ENCODE results near the gene UIMC1.
"Not testable (repeated sequence)": the region's sequence is repeated elsewhere in the genome, so short reads cannot be mapped to it uniquely, and the experiment has no call there.

The UIMC1 gene

DNA sequence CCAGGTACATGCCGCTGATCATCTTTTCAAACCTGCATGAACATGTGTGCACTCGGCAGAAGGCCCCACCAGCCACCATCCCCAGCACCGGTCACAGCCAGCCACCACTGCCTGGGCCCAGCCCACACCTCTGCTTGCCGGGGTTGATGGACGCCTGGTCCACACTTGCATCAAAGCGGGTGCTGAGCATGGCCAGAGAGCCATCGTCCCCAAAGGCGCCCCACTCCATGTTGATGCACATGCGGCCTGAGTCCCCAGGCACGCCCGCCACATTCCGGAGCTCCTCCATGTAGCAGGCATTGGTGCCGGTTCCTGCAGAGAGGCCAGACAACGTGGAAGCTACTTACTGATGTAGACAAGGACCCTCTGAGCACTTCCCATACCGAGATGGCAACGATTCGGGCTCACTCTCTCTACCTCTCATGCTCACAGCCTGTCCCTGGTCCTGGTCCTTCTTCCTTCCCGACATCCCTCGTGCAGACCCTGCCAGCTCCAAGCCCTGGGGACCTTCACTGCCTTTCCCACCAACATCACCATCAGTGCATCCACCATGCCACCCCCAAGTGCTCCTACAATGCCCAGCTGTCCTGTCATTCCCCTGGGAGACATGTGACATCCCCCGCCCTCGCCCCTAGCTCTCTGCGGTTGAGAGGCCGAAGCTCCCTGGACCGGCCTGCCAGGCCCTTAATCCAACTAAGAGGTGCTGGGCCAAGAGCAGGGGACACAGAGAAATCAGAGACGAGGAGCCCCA, 124.6 kb downstream of the UIMC1 start:
- no peak for DNase-seq

DNA sequence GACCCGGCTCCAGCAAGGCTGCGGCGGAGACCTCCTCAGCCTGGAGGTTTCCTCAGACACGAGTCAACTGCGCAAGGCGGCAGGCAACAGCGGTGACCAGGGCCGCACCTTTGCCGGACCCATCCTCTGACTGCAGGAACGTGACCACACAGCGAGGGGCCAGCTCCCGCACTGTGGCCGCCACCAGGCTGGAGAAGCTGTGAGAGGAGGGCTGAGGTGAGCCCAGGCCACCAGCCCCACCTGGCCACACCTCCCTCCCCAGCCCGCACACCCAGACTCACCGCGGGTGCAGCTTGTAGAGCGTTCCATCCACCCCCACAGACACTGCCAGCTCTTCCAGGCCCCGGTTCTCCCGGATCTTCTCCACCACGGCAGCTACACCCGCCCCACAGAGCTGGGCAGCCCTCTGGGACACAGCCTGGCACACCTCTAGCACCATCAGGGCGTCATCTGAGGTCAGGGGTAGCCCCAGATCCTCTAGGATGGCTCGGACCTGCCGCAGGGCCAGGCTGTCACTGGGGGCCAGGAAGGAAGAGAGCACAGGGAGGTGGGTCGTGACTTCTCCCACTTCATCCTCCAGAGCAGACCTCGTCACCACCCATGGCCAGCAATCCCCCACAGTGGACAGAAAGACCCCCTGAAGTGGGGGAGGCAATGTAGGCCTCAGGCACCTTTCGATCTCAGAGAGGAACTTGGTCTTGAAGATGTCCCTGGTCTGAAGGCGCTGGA, 125.4 kb downstream of the UIMC1 start:
- no peak for DNase-seq

DNA sequence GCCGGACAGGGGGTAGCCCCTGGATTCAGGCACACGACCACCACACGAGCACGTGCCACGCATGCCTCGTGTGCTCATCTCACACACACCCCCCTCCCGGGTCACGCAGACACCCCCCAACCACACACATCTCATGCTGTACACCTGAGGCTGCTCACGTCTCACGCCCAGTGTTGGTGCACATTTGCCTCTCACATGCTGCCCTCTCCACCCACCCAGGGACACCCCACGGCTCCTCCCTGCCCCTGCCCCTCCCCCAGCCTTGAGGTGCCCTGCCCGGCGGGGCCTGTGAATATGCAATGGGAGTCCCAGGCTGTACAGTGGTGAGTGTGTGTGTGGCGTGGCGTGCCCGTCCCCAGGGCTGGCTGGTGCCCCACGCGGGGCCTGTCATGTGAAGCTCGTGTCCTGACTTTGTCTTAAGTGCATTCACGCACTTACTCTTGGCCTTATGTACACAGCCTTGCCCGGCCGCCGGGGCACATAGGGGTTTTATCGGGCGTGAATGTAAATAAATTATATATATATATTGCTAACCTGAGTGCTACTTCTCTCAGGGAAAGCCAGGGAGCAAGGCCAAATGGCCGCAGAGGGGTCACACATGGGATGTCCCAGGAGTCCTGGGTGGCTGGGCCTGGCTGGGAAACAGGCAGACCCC, 126.1 kb downstream of the UIMC1 start:
- no peak for DNase-seq

DNA sequence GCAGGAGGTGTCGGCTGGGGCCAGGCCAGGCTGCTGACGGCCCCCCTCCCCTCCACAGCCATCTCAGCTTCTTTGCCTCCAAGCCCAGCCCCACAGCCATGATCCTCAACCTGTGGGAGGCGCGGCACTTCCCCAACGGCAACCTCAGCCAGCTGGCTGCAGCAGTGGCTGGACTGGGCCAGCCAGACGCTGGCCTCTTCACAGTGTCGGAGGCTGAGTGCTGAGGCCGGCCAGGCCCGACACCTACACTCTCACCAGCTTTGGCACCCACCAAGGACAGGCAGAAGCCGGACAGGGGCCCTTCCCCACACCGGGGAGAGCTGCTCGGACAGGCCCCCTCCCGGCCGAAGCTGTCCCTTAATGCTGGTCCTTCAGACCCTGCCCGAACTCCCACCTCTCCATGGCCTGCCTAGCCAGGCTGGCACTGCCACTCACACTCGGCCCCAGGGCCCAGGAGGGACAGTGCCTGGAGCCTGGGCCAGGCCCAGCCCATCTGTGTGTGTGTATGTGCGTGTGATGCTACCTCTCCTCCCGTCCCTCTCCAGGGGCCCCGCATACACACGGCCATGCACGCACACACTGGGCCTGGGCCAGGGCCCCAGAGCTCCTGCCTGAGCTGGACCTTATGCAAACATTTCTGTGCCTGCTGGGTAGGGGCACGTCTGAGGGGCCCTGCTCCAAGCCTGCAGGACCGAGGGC, 126.8 kb downstream of the UIMC1 start:
- no peak for DNase-seq

DNA sequence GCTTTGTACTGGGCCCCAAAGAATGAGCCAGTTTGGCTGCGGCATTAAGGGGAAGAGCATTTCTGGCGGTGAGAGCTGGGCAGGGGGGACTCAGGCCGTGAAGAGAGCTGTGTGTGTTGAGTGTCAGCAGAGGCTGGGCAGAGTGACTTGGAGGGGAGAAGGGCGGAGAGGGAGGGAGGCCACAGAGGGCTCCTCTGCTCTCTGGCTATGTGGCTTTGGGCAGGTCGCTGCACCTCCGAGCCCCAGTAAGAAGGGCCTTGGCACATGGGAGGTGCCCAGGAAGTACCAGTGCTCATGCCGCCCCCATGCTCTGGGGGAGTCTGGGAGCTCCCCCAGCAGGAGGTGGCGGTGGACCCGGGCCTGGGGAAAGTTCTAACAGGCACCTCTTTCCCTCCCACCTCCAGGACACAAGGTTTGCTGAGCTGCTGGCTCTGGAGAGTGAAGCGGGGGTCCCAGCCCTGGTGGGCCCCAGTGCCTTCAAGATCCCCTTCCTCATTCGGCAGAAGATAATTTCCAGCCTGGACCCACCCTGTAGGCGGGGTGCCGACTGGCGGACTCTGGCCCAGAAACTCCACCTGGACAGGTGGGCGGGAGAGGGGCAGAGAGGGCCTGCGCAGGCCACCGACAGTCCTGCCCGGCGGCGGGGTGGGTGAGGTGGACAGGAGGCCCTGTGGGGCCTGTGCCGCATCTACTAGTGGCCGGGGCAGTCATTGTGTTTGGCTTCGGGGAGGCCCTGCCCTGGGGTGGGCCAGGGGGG, 127.5 kb downstream of the UIMC1 start:
- no peak for DNase-seq

DNA sequence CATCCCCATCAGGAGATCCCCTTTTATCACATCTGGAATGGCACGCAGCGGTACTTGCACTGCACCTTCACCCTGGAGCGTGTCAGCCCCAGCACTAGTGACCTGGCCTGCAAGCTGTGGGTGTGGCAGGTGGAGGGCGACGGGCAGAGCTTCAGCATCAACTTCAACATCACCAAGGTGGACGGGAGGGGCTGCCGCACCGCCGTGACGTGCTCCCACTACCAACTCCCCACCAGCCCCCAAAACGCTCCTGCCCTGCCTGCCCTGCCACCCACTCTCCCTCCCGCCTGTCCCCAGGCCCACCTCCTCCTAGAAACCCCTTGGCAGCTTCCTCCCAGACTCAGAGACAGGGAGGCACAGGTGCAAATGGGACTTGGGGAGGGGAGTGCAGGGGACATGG, 128.1 kb downstream of the UIMC1 start:
- no peak for DNase-seq

DNA sequence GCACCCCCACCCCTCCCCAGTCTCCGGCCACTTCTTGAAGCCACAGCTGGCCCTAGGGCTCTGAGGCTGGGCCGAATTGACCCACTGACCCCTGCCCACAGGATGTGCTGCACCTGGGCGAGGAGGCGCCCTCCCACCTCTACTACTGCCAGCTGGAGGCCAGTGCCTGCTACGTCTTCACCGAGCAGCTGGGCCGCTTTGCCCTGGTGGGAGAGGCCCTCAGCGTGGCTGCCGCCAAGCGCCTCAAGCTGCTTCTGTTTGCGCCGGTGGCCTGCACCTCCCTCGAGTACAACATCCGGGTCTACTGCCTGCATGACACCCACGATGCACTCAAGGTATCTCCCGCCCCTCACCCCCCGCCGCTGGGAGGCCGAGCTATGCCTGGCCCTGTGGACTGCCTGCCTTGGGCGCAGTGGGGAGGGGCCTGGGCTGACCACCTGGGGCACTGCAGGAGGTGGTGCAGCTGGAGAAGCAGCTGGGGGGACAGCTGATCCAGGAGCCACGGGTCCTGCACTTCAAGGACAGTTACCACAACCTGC, 128.7 kb downstream of the UIMC1 start:
- DNase-seq = no peak

DNA sequence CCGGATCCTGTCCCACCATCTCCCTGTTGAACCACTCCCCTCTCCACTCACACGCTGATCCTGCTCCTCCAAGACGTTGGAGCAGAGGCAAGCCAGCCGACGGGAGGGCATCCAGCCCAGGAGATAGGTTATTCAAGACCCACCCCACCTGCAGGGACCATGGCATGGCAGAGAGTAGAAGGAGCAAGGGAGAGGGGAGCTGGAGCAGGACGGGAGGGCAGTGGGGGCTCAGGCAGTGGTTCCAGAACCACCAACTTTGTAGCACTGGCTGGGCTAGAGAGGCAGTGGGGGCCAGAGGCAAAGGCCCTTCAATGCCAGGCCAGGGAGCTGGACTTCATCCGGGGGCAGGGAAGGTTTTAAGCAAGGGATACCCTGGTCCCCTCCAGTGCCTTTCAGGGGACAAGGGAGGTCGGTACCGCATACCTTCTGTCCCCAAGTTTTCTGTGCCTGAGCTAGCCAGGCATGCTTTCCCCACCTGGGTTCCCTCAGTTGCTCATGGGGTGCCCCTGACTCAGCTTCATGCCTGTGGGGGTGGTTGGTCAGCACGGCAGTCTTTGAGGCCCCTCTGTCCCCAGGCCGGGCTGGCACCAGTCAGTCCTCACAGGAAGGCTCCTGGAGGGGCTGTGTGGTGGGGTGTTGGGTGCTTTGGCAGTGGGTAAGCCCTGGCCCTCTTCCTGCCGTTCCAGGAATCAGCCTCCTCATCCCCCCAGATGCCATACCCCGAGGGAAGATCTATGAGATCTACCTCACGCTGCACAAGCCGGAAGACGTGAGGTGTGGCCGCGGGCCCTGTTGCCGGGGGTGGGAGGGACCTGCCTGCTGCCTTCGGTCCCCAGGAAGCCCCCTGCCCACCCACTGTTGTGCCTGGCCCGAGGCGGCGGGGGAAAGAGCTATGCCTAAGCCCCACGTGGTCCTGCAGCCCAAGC, 129.8 kb downstream of the UIMC1 start:
- no peak for DNase-seq

DNA sequence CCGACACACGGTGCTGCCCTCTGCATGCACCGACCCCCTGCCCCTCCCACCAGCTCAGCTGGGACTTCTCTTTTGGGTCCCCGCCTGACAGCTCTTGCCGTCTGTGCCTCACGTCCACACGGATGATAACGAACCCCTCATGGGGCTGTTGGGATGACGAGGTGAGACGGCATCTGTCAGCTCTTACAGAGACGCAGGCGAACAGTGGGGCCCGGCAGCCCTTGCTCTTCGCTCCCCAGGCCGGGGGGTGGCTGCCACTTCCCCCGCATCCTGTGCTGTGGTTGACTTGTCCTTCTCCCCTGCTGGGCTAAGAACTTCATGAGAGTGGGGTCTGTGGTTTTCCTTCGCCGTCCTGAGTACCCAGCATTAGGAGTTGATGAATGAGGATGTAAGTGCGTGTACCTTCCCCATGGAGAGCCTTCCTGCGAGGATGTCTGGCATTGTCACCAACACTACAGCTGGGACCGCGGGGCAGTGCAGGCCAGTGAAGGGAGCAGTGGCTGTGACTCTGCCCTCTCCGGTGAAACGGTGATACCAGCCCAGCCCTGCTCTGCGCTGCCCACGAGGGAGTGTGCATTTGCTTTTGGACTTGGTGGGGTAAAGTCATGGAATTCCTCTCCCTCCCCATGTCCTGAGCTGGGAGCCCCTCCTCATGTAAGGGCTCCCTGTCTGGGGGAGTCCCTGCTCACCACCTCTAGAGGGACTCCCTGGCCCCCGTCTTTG, 130.6 kb downstream of the UIMC1 start:
- DNase-seq = no peak

DNA sequence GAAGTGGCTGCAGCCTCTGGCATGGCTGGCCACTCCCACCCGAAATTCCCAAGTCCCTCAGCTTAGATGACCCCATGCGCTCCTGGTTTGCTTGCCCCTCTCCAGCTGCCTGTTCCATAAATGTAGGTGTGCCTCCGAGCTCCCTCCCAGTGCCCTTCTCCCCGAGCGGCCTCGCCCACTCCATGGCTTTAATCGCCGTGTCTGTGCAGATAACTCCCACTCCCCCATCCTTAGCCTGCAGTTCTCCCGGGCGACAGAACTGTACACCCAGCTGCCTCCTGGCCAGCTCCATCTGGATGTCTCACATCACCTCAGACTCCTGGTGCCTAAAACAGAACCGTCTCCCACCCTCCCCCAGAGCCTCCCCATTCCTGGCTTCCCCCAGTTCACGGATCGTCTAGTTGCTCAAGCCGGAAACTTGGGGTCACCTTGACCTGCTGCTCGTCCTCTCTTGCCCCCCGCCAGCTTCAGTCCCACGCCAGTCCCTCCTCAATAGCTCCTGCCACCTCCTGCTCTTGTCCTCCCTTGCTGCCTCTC, 131.5 kb downstream of the UIMC1 start:
- no peak for DNase-seq

DNA sequence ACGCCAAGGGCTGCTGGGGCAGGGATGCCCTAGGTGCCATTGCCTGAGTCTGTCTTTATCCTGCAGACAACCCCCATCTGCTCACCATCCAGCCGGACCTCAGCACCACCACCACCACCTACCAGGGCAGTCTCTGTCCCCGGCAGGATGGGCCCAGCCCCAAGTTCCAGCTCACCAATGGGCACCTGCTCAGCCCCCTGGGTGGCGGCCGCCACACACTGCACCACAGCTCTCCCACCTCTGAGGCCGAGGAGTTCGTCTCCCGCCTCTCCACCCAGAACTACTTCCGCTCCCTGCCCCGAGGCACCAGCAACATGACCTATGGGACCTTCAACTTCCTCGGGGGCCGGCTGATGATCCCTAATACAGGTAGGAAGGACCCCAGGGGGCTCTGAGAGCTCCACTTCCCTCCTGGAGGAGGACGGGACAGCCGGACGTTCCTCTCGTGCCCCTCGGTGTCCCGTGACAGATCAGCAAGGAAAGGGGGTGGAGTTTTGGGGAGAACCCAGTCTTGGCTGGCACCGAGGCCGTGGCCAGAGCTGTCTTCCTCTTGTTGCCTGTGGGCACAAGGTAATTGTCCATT, 132.3 kb downstream of the UIMC1 start:
- no peak for DNase-seq

DNA sequence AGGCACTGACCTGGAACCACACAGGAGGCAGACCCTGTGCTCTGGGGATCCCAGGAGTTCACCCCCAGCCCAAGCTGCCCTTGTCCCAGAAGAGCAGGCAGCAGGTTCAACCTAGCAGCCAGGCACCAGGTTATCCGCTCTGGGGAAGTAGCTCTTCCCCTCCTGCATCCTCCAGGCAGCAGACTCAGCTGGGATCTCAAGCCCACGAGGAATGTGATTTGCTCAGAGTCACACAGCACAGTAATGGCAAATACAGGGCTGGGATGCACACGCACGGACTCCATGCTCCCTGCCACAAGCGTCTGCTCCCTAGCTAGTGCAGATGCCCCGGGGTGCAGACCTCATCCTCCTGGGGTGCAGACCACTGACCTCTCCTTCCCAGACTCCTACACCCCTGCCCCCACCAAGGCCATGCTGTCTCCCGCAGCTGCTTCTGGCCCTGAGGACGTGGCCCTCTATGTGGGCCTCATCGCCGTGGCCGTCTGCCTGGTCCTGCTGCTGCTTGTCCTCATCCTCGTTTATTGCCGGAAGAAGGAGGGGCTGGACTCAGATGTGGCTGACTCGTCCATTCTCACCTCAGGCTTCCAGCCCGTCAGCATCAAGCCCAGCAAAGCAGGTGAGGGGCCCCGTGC, 132.9 kb downstream of the UIMC1 start:
- DNase-seq = no peak

DNA sequence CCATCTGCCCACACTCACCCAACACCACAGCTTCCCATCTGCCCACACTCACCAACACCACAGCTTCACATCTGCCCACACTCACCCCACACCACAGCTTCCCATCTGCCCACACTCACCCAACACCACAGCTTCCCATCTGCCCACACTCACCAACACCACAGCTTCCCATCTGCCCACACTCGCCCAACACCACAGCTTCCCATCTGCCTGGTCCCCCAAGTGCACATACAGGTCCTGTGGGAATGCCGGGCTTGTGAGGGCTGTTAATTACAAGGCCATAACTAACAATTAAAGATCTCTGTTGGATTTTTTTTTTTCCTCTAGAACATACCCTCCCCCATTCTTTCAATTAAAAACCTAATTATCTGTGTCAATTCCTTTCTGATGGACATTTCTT, 133.6 kb downstream of the UIMC1 start:
- DNase-seq = not testable (repeated sequence)

DNA sequence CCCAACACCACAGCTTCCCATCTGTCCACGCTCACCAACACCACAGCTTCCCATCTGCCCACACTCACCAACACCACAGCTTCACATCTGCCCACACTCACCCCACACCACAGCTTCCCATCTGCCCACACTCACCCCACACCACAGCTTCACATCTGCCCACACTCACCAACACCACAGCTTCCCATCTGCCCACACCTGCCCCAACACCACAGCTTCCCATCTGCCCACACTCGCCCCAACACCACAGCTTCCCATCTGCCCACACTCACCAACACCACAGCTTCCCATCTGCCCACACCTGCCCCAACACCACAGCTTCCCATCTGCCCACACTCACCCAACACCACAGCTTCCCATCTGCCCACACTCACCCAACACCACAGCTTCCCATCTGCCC, 134.0 kb downstream of the UIMC1 start:
- not testable (repeated sequence) for DNase-seq

DNA sequence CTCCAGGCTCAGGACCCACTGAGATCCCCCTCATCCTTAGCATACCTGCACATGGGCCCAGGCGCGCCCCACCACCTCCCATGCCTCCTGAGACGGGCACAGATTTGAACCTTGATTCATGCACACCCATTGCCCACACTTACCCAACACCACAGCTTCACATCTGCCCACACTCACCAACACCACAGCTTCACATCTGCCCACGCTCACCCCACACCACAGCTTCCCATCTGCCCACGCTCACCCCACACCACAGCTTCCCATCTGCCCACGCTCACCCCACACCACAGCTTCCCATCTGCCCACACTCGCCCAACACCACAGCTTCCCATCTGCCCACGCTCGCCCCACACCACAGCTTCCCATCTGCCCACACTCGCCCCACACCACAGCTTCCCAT, 135.9 kb downstream of the UIMC1 start:
- DNase-seq = not testable (repeated sequence)

DNA sequence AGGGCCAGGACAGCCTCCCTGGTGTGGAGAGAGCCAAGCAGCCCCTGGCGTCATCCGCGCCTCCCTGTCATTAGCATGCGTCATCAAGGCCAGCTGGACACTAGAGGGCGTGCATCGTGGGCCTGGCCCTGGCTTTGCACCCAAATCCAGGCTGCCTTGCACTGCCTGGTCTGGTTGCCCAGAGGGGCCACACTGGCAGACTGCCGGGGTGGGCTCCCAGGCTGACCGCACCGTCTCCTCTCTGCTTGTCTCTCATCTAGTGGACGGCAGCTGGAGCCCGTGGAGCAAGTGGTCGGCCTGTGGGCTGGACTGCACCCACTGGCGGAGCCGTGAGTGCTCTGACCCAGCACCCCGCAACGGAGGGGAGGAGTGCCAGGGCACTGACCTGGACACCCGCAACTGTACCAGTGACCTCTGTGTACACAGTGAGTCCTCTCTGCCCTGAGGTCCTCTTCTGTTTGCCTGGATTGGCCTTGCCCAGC, 136.4 kb downstream of the UIMC1 start:
- DNase-seq = peak in 1 of 2 experiments; percentile 29

DNA sequence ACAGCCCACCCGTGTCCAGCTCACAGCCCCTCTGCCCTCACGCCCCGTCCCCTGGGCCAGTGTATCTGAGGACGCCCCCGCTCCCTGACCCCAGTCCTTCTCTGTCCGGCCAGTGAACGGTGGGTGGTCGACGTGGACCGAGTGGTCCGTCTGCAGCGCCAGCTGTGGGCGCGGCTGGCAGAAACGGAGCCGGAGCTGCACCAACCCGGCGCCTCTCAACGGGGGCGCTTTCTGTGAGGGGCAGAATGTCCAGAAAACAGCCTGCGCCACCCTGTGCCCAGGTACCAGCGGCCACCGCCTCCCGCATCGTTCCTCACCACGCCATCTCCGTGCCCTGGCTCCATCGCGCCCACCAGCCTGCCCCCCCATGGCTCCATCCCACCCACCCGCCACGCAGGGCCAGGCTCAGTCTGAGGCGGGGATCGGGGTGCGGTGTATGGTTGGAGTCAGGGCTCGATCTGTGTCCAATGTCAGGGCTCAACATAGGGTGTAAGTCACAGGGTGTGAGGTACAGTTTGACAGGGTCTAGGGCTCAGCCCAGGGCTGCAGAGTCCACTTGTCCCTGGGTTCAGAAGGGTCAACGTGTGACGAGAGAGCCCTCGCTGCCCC, 137.0 kb downstream of the UIMC1 start:
- DNase-seq = no peak

DNA sequence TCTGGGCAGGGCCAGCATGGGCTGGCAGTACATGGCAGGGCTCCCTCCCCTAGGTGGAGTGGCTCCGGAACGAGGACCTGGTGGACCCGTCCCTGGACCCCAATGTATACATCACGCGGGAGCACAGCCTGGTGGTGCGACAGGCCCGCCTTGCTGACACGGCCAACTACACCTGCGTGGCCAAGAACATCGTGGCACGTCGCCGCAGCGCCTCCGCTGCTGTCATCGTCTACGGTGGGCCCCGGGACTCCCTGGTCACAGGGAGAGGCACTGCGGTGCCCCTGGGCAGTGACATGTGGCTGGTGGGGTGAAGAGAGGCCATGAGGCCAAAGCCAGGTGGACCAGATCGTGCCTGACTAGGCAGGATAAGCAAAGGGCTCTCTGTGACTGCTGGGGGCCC, 137.8 kb downstream of the UIMC1 start:
- no peak for DNase-seq

DNA sequence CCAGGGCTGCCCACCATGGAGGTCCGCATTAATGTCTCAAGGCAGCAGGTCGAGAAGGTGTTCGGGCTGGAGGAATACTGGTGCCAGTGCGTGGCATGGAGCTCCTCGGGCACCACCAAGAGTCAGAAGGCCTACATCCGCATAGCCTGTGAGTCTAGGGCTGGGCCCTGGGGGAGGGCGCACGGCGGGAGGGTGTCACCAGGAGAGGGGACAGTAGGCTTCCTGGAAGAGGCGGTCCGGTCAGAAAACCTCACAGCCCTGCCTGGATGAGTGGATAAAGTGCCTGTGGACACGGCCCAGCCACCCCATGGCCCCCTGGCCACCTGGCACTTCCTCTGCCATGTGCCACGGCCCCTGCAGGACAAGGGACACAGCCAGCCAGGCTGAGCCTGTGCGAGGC, 138.5 kb downstream of the UIMC1 start:
- DNase-seq = no peak
